ENCODE measurements around the gene GPNMB.
A peak's percentile ranks its signal among the peaks of the same experiment; 100 is the strongest.

Gene GPNMB

DNA sequence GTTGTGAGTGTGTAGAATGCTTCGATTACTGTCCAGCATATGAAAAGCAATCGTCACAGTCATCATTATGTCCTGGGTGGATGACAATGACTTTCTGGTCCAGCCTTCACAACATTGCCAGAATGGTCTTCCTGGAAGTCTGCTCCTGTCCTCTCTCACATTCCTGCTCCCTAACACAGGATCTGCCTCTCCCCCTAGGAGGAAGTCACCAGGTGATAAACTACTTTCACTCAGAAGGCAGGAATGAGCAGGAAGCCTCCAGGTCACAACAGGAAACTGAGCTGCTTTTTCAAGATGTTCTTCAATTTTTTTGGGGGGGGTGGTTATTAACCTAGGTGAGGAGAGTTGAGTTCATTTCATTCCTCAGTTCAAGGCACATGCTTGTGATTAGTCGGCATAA lies 13.6 kb upstream of the GPNMB start:
- DNase-seq: no peak

DNA sequence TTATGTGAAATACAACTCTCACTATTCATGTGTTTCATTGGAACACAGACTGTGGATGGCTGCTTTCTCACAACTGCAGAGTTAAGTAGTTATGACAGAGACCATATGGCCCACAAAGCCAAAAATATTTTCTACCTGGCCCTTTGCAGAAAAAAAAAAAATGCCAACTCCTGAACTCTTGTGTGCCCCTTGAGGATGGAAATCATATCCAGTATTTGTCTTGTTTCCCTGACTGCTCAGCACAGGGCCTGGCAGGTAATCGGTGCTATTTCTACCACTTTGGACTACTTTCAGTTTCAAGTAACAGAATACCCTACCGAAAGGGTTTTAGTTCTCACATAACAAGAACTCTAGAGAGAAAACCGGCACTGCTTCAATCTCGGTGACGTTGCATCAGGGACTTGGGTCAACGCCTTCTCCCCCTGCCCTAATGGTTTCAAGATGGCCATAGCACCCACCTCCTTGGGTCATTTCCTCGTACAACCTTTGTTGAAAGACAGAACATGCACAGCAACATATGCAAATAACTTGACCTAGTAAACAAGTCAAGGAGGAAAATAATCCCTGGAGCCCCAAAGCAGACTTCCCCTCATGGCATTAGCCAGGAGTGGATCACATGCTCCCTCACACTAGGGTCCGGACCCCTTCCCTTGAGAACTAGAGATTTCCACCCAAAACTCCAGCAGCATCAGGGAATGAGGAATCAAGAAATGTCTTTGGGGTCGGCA lies 11.8 kb upstream of the GPNMB start:
- no peak for DNase-seq

- no peak for DNase-seq
Observed at GRCh38 chr7:23235813-23236221, 10.8 kb upstream of the GPNMB start.

GRCh38 chr7:23237000-23237399 lies 9.6 kb upstream of the GPNMB start:
- no peak for DNase-seq

GRCh38 chr7:23238983-23239652 lies 7.5 kb upstream of the GPNMB start:
- no peak for DNase-seq

- no peak for DNase-seq
Observed at GRCh38 chr7:23239698-23240097, 6.9 kb upstream of the GPNMB start.

DNA sequence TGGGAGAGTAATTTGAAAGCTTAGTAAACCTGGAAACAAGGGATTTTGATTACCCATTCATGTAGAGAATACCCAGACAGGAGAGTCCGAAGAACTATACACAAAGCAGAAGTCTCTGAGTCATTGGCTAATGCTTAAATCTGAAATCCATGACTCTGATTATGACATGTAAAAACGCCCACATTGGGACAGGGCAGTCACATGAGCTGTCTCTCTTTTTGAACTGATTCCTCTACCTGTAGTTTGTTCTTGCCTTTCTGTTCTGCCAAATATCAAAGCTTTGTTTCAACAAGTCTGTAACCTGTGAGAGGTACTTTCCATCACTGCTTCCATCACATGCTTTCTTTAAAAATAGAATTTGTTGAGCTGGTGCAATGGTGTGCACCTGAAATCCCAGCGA lies 4.3 kb upstream of the GPNMB start:
- no peak for DNase-seq

GRCh38 chr7:23242935-23243334 lies 3.6 kb upstream of the GPNMB start:
- DNase-seq: no peak

DNA sequence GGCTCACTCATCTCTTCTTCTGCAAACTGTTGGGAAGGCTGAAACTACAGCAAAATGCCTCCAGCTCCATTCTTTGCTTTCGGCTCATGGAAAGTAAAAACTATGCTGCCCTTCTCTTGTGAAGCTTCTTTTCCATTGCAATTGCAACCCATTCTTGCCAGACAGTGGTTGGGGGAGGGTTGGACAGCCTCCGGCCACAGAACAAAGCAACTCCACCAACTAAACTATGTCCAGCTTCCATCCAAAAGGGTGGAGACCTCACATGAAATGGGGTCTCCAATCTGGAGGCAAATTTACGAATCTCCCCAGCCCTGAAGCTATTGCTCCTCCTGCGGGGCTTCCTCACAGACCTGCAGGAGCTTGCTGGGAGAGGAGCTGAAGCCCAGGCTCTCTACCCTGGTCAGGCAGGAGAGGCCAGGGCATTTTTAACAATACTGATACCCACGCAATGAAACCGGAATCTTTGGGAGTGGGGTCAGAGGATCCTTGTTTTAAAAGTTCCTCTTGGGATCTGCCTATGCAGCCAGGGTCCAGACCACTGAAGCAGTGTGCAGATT lies 549 bp downstream of the GPNMB start:
- no peak for DNase-seq

DNA sequence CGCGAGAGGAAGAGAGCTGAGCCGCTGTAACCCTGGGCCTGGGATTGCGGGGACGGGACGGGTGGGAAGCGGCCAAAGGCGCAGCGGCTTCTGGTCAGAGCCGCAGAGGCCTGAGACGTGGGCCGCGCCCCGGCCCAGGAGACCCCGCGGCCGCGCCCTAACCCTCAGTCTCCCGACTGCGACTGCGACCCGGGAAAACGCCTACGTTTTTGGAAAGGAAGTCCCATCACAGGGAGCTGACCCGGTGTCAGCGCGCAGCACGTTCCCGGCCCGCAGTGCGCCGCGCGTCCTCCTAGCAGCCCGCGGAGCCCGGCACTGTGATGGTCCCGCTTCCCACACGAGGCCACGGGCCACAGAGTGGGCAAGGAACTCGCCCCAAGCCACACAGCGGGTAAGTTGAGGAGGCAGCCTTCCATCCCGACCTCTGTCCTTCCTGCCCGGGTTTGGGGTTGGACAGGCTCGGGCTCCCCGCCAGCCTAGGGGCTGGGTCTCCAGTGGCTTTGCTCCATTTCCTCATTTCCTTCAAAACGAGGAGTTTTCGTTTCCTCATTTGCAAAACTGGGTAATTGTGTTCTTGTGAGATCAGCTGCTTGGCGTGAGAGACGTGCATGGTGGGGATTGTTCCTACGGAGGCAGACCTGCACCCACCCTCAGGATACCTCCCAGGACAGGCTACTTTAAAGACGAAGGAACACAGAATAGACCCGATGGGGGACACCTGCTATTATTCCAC lies 1.2 kb downstream of the GPNMB start:
- DNase-seq: no peak

DNA sequence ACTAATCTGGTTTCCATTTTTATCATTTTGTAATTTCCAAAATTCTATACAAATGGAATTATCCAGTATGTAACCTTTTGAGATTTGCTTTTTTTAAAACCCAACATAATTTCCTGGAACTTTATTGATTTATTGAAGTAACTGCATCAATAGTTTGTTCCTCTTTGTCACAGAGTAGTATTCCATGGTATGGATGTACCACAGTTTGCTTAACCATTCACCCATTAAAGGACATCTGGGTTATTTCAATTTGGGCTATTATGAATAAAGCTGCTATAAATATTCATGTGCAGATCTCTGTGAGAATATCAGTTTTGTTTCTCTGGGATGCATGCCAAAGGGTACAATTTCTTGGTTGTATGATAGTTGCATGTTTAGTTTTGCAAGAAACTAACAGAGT lies 2.9 kb downstream of the GPNMB start:
- DNase-seq: no peak

DNA sequence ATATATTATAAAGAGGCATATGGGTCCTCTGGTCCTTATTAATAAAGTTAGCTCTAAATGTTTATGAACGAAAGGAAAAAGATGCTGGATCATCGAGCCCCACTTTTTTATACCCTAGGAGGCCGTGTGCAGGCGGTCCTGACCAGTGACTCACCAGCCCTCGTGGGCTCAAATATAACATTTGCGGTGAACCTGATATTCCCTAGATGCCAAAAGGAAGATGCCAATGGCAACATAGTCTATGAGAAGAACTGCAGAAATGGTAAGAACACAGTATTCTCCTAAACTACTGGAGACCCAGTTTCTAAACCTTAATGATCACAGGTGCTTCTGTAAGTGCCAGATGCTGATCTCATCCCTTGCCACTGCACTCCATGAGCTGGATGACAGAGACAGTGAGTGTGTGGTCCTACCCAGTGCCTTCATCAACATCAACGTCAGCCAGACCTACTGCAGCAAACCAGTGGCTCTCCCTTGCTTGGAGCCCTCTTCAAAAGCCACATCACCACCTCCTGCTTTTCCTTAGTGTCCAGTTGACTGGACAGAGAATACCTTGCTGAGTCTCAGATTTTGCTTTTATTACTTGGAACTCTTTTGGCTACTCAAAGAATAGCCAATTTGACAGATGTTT lies 7.6 kb downstream of the GPNMB start:
- no peak for DNase-seq

DNA sequence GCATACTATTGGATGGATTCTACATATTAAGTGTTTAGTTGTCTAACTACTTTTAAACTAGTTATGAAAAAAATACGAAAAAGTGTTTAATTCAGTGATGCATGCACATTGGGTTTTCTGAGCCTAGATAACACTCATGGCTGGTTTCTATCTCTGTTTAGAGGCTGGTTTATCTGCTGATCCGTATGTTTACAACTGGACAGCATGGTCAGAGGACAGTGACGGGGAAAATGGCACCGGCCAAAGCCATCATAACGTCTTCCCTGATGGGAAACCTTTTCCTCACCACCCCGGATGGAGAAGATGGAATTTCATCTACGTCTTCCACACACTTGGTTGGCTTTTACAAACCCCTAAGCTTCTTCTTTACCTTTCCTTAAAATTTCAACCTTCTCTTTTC lies 10.2 kb downstream of the GPNMB start:
- DNase-seq: no peak

- no peak for DNase-seq
Observed at GRCh38 chr7:23260371-23260770, 13.8 kb downstream of the GPNMB start.

- DNase-seq: peak; percentile 35
Observed at GRCh38 chr7:23261843-23262452, 15.4 kb downstream of the GPNMB start.

DNA sequence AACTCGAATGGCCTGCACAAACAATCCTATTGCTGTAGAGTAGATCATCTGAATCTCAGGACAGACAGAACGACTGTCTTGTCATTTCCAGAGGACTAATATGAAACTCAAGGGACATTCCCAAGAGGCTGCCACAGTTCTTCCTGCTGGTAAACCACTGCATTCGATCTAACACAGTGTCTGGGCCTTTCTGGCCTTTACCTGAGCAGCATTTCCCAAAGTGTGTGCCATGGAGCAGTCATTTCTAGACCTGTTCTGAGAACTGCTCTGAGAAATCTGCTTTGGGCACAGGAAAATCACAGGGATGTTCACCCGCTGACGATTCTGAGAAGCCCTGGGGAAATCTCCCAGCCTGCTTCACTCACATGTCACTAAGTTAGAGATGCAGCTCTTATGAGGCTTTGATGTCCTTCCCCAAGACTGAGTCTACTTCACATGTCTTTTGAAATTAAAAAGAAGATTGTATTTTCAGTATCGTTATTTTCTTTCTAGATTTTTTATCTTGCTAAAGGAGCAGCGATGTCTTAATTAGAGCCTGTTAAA lies 18.4 kb downstream of the GPNMB start:
- no peak for DNase-seq

DNA sequence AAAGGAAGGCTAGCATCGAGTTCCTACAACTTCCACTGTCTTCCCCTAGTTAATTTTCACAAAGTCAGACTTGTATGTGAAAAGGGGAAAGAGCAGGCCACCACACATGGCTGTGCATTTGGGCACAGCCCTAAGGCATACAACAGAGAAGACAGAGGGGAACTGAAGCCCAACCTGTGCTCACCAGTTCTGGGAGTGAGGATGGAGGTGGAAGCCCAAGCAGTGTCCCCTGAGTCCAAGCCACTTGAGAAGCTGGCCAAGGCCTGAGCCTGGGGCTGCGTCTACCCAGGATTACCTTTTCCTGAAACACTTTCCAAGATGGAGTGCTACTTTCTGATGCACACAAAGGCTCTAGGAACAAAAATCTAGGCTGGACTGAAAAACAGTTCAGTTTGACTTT lies 20.3 kb downstream of the GPNMB start:
- no peak for DNase-seq

GRCh38 chr7:23267357-23267756 lies 20.8 kb downstream of the GPNMB start:
- DNase-seq: no peak

GRCh38 chr7:23268167-23268566 lies 21.6 kb downstream of the GPNMB start:
- no peak for DNase-seq

DNA sequence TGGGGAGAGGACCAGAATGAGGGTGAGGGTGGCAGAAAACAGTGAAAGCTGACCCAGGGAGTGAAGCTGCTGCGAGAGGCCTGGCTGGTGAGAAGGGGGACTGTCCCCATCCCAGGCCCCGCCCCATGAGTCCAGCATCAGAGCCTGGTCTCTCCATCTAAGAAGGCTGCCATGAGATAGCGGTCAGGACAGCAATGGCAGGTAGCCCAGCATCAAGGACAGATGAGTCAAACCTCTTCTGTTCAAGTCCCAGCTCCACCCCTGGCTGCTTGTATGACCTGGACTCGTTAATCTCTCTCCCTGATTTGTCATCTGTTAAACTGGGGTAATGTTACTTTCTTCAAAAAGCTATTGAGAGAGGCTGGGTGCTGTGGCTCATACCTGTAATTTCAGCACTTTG lies 22.2 kb downstream of the GPNMB start:
- no peak for DNase-seq

- DNase-seq: no peak
Observed at GRCh38 chr7:23272275-23272674, 25.7 kb downstream of the GPNMB start.

DNA sequence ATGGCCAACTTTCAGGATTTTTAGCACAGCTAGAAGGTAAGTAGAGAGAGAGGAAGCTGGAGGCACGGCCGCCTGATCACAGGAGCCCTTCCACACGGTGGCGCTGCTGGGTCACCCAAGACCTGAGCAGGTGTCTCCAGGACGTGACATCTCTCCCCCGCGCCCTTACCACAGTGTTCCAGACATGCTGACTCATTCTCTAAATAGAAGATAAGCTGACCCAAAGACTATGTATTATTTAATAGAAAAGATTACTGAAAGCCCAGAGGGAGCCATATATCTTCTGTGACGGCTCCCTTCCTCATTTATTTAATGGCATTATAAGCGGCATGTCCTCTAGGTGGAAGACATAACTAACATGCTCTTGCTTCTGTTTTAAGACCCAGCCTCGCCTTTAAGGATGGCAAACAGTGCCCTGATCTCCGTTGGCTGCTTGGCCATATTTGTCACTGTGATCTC lies 26.6 kb downstream of the GPNMB start:
- DNase-seq: peak; percentile 79
